GM12872 (cell line): ENCODE data around the gene ARHGAP22.

ENCODE experiments used
- TF ChIP-seq, protein P1 (sequence below): IDR thresholded peaks from 3 replicates; pipeline ENCODE4 v1.5.1; 2011; ENCODE audit warnings: low read depth, mild to moderate bottlenecking, low read length, moderate library complexity; ENCODE audit not compliant: insufficient read depth

The ARHGAP22 gene

DNA sequence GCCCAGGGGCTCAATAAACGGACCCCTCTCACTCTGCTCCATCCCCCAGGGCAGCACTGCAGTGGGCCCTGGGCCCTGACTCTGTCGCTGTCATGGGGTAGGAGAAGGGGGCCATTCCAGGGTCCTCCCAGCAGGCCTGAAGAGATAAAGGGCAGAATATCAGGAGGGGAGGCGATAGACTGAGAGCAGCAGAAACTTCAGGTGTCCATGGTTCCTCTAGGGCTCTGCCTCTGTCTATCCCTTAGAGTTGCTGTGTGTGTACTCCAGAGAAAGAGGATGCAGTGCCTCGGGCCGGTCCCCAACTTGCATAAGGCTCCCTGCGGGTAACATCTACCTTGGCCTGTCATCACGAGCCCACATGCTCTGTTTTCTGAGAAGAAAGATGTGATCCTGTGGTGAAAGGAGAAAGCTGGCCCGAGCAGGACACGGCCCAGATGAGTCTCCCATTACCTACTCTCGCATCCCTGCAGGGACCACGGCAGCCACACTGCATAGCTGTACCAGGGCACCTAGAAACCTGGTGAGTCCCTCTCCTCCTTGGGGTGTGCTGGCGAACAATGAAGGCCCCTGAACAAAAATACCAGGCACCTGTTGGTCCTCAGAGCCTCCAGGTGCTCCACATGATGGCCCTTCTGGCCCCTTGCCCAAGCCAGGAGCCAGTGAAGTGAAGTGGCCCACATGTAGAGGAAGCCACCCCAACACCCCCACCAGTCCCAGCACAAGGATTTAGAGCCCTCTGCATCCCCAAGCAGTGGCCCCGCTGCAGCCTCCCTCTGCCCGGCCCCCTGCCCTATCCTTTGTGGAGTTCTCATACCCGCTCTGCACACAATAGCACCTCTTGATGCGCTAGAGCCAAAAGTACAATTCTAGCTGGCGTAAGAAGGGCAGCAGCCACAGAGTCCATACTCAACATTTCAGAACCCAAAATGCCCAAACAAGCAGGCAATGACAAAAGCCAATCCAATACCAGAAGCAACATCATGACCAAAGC is 106.8 kb downstream of the ARHGAP22 start:
- TF ChIP-seq, protein P1, sequence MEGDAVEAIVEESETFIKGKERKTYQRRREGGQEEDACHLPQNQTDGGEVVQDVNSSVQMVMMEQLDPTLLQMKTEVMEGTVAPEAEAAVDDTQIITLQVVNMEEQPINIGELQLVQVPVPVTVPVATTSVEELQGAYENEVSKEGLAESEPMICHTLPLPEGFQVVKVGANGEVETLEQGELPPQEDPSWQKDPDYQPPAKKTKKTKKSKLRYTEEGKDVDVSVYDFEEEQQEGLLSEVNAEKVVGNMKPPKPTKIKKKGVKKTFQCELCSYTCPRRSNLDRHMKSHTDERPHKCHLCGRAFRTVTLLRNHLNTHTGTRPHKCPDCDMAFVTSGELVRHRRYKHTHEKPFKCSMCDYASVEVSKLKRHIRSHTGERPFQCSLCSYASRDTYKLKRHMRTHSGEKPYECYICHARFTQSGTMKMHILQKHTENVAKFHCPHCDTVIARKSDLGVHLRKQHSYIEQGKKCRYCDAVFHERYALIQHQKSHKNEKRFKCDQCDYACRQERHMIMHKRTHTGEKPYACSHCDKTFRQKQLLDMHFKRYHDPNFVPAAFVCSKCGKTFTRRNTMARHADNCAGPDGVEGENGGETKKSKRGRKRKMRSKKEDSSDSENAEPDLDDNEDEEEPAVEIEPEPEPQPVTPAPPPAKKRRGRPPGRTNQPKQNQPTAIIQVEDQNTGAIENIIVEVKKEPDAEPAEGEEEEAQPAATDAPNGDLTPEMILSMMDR = no peak

DNA sequence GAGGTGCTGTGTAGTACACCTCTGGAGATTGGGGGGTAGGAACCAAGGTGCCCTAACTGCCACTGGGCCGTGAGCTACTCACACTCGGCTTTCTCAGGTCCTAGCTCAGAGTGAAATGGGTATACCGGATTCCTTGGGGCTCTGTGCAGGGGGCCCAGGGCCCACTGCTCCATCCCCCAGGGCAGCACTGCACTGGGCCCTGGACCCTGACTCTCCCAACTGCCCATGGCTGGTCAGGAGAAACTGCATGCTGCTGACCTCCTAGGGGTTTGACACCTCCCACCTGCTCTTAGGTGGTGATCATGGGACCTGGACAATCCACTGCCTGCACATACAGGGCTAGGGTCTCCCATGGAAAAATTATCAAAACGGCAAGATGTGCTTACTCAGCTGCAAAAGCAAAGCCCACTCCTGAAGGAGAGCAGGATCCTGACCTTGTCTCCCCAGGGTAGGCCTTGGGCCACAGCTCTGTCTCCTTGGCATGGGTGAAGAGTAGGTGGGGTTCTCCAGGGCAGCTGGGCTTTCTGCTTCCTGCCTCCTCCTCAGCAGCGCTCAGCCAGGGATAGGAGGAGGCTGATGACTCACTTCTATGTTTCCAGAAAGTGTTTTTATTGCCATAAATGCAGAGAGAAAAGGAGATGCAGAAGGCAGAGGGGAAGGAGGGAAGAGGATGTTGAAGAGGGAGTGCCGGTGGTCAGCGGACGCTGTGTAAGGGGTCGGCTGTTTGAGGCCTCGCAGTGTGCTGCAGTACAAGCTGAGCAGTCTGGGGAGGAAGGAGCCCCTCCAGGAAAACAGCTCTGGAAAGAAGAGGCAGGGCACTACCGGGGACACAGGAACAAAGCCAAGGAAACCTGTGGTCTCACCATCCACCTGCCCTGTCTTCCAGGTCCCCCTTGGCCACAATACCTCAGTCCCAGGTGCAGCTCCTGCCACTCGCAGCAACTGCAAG is 107.8 kb downstream of the ARHGAP22 start:
- TF ChIP-seq, protein P1 = no peak

DNA sequence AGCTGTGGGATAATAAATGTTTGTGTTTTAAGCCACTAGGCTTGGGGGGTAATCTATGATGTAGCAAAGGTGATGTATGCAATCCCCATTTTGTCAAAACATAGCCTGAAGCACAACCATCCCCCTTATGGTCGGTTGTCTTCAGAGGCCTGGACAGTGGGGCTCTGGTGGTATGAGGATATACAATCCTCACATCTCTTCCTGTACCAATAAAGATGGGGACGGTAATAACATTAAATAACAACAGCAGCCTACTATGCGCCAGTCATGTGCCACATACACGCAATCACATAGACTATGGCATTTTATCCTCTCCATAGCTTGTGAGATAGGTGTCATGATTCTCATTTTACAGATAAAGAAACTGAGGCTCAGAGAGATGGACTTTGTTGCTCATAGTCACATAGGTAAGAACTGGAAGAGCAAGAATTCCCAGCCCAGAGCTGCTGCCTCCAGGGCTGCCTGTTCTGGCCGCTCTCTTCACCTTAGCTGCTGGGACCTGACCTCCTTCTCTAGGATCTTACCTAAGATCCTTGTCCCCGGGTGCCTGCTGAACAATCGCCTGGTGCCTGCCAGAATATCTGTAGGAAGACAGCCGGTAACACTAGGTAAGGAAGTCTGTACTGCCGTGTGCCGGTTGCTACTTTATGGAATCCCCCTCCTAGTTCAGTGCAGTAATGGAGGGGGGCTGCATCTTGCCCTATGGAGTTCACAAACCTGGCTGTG is 108.6 kb downstream of the ARHGAP22 start:
- TF ChIP-seq, protein P1 = no peak

DNA sequence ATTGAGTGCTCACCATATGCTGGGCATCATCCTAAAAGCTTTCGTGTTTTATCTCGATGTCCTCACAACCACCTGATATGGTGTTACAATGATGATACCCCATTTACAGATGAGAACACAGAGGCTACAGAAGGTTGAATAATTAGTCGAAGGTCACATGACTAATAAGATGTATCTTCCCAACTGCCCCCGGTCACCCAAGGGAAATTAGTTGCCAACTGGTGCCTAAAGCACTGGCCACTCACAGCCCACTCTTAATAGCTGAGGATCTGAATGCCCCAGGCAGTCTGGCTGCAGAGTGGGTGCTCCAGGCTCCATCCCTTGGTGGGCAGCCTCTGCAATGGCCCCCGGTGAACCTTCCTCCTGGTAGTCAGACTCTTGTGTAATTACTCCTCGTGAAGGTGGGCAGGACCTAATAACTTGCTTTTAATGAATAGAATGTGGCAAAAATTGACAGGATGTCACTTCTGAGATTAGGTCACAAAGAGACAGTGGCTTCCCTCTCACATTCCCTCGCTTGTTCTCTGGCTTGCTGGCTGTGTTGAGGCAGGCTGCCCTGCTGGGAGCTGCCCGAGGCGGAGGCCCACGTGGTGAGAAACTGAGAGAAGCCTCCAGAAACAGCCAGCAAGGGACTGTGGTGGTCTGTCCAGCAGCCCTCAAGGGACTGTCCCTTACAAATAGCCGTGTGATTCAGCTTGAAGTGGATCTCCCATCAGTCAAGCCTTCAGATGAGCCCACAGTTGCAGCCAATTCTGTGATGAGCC is 109.4 kb downstream of the ARHGAP22 start:
- TF ChIP-seq, protein P1 = no peak

DNA sequence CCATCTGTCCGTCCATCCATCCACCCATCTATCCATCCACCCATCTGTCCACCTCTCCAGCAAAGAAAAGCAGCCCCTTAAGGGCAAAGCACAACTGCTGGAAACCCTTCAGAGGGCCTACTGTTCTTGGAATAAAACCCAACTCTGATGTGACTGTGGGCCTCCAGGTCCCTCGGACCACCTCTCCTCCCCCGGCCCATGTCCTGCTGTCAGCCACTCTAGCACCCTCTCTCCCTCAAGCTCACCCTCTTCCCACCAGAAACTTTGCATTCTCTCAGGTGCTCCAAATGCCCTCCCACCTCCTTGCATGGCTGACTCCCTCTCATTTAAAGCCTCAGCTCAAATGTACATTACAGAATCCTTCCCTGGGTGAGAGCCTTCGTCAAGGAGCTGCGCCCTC is 110.3 kb downstream of the ARHGAP22 start:
- TF ChIP-seq, protein P1 = no peak

DNA sequence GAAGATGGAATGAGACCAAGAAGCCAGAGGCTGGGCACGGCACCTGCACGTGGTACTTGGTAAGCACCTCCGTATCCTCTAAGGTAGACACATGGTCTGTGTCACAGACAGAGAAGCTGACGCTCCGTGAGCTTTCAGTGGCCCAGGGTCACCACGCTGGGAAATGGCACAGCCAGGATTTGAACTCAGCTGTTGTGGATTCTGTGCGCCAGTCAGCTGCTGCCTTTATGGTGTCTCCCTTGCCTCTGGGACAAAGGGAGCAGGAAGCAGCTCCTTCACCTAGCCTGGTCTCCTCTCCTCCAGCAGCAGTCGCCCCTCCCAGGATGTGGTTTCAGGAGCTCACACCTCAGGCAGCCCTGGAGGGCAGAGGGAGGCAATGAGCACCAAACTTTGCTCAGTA is 110.8 kb downstream of the ARHGAP22 start:
- TF ChIP-seq, protein P1 = no peak
